ENCODE data around the gene CEP95. TPM values are rescaled to one million over a fixed set of nuclear protein-coding genes. Genes with fewer than 3 reads are reported as not detected.

The CEP95 gene
- total RNA-seq, 1 donor from 2014 or later: 26.8 TPM

GRCh38 chr17:64509179-64509578, 2.4 kb downstream of the CEP95 start:
- DNase-seq (ENCODE audit: low spot score): no peak

DNA sequence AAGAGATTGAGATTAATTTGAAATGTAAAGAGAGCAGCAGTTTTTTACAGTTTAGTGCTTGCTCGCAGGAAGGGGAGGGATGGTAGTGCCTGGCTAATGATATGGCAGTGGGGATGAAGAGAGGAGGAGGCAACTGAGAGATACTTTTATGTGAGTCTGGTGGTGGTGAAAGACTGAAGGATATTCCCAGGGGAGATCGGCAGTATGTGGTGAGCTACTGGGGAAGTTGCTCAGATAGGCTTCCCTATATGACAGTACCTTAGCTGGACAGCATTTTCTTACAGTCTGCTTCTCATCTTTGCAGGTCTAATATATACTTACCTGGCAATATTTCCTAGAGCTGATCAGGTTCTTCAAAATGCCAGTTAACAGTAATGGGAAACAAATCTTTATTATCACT, 8.6 kb downstream of the CEP95 start:
- DNase-seq (ENCODE audit: low spot score): no peak

GRCh38 chr17:64515829-64516228, 9.1 kb downstream of the CEP95 start:
- DNase-seq (ENCODE audit: low spot score): no peak

GRCh38 chr17:64519601-64520000, 12.8 kb downstream of the CEP95 start:
- no peak for DNase-seq (ENCODE audit: low spot score)

DNA sequence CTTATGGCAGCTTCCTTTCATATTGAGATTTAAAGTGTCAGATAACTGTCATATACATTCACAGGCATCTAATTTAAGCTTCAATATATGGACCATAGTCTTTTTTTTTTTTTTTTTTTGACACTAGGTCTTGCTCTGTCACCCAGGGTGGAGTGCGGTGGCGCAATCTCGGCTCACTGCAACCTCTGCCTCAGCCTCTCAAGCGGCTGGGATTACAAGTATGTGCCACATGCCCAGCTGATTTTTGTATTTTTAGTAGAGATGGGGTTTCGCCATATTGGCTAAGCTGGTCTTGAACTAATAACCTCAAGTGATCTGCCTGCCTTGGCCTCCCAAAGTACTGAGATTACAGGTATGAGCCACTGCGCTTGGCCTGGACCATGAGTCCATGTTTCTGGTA, 13.6 kb downstream of the CEP95 start:
- DNase-seq (ENCODE audit: low spot score): no peak

DNA sequence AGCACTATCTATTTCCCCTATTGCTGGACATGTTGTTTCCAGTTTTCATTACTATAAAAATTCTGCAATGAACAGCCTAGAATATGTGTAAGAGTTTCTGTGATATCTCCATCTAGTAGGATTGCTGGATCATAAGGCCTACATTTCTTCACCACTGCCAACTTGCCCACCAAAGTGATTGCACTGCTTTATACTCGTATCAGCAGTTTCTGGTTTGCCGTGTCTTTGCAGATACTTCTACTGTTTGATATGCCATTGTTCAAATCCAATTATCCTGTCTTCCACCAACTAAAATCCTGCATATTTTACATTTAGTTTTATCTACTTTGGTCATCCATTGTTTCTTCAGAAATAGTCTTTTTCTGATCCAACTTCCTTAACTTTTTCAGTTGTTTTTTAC, 21.1 kb downstream of the CEP95 start:
- no peak for DNase-seq (ENCODE audit: low spot score)

DNA sequence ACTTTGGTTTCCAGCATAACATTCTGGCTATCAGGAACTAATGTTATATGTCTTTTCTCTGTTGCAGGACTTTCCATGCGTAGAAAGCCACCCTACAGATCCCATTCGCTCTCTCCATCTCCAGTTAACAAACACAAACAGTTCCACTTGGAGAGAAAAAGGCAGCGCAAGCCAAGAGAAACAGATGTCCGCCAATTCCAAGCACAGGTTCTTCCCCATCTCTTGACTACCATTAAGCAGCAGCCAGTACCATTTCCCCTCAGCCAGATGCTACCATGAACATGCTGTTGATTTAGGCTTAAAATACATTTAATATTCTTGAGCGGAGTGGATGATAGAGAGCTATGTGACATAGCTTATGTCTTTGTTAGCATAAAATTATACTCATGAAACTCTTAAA, 22.4 kb downstream of the CEP95 start:
- DNase-seq (ENCODE audit: low spot score): no peak

DNA sequence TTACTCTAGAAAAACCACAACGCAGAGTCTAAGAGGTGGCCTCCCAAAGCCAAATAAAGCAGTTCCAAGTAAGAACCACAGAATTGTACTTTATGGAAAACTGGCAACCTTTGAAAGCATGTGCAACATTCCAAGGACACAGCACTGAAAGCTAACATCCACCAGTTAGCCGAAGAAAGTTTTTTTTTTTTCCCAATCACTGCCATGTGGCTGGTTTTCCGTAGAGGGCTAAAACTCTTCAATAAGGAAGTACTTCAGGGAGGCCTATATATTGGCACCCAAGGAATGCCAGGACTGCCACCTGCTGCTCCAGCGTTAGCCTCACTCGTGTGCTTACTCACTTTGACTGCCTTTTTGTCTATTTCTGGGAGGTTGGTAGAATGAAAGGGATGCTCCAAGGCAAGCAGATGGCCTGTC, 25.2 kb downstream of the CEP95 start:
- DNase-seq (ENCODE audit: low spot score): no peak

- no peak for DNase-seq (ENCODE audit: low spot score)
Measured at GRCh38 chr17:64532409-64532808, 25.6 kb downstream of the CEP95 start.

- no peak for DNase-seq (ENCODE audit: low spot score)
Measured at GRCh38 chr17:64533784-64534183, 27.0 kb downstream of the CEP95 start.

DNA sequence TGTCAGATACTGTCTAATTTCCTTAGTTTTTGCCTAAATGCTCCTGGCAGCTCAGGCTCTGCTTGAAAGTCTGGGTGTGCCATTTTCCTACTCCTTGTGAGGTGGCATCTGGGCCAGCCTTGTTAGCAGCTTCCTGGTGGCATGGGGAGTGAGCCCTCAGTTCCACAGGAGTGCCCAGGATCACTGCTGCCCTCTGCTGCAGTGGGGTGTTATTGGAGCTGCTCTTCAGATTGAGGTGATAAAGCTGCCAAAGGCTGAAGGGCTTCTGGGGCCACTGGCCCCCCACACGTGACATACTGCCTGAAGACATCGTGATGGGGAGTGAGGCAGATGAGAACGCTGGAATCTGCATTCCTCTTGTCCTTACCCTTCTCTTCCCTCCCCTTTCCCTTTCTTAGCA, 27.4 kb downstream of the CEP95 start:
- no peak for DNase-seq (ENCODE audit: low spot score)

DNA sequence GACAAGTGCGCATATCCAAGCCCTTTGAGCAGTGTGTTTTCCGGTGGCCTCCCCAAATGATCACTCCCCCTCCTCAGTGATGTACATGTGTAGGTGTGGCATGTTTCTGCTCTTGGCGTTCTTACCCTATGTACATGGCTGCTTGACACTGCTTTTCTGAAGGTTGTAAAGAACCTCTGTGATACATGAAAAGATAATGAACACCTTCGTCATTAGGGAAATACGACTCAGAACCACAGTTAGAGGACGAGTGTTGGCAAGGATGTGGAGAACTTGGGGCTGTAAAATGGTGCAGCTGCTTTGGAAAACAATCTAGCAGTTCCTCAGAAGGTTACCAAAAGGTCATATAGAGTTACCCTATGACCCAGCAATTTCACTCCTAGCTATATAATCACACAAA, 28.6 kb downstream of the CEP95 start:
- no peak for DNase-seq (ENCODE audit: low spot score)

GRCh38 chr17:64536913-64537312, 30.1 kb downstream of the CEP95 start:
- no peak for DNase-seq (ENCODE audit: low spot score)

DNA sequence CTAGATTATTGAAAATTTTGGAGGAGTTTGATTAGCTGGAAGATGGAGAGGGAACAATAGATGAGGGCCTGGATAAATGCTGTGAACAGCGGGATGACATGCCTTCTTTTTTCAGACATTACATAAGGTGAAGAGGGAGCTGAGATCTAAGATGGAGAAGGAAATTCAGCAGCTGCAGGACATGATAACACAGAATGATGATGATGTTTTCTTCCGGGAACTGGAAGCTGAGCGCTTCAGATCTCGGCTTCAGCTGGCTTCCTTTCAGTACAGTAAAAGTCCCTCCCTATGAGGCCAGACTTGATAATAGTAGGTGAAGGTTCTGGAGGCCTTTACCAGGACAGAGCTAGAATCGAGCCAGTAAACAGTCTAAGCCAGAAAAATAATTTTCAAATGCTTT, 30.7 kb downstream of the CEP95 start:
- DNase-seq (ENCODE audit: low spot score): no peak

DNA sequence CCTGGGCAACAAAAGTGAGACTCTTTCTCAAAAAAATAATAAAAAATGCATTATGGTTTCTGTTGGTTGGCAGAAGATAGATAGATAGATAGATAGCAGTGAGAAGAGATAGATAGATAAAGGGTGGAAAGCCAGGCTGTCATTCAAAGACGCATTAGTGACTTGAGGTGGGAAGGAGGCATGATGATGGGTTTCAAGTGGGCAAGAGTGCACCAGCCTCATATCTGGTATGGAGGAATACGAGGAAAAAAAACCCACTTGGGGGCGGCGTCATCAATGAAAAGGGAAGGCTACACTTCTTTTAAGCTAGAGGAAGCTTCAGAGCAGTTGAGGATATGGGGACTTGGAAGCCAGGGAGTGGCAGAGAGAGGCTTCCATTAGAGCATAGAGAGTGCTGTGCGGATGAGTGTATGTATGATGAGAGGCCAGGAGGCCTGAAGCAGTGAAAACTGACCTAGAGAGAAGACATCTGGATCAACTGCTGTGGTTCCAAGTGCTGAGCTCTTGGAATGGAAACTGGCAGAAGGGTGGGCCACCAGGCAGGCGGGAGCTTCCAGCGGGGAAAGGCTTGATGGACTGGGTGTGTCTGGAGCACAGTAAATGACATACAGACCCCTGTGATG, 31.8 kb downstream of the CEP95 start:
- DNase-seq (ENCODE audit: low spot score): no peak

DNA sequence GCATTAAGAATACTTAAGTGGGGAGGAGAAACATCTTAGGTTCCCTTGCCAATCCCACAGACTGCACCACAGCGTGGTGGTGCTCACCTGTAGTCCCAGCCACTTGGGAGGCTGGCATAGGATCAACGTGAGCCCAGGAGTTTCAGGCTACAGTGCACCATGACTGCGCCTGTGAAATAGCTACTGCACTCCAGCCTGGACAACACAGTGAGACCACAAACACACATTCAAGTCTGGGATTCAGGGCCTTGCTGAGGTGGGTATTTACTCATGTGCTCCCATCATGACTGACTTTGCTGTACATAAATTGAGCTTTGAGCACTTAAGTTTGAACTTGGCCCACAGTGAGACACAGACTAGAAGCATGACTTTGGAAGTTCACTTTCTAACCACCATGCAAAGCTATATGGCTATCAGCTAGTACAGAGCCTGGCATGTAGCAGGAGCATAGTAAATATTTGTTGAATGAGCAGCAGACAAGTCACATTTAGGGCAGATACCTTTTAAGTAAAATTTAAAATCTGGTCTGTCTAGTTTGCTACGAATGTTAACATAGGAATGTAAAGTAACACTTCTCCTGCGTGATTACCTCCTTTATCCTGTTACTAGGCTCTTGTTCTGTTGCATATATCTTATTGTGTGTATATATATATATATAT, 33.5 kb downstream of the CEP95 start:
- no peak for DNase-seq (ENCODE audit: low spot score)

GRCh38 chr17:64544742-64545141, 38.0 kb downstream of the CEP95 start:
- no peak for DNase-seq (ENCODE audit: low spot score)

GRCh38 chr17:64546716-64547115, 39.9 kb downstream of the CEP95 start:
- DNase-seq (ENCODE audit: low spot score): no peak

- no peak for DNase-seq (ENCODE audit: low spot score)
Measured at GRCh38 chr17:64547319-64547718, 40.5 kb downstream of the CEP95 start.

DNA sequence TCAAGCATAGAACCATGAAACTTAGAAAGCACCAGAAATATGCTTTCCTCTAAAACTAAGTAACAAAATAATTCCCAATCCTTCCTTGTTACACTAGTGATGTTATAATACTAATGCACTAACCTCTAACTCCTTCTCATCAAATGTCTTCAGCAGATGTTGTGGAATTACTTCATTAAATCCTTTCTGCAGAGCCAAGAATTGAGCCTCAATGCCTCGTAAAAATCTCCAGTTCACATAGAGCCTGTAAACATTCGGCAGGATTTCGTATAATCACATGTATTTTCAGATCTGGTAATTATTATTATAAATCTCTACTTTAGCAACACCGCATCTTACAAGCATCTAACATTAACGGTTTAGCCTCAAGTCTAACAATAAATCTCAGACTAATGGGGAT, 44.7 kb downstream of the CEP95 start:
- no peak for DNase-seq (ENCODE audit: low spot score)

GRCh38 chr17:64554028-64554637, 47.4 kb downstream of the CEP95 start:
- DNase-seq (ENCODE audit: low spot score): no peak

GRCh38 chr17:64555281-64555680, 48.5 kb downstream of the CEP95 start:
- no peak for DNase-seq (ENCODE audit: low spot score)

DNA sequence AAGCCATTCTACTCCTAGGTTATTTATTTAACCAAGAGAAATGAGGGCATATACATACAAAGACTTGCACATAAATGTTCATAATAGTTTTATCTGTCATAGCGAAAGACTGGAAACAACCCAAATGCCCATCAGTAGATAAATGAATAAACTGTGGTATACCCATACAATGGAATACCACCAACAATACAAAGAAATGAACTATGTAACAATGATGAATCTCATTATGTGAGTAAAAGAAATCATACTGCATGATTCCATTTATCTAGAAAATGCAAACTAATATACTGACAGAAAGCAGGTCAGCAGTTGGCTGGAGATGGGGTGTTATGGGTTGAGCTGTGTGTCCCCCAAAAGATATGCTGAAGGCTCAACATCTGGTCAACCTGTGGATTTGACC, 57.3 kb downstream of the CEP95 start:
- DNase-seq (ENCODE audit: low spot score): no peak

All from mesenteric fat pad (tissue), 1 donor.